ENCODE results near the gene ST6GAL1. TPM values are rescaled to one million over a fixed set of nuclear protein-coding genes. Genes with fewer than 3 reads are reported as not detected.
"Not testable (repeated sequence)": the region's sequence is repeated elsewhere in the genome, so short reads cannot be mapped to it uniquely, and the experiment has no call there.

ST6GAL1 gene
- total RNA-seq, 1 donor from 2014 or later, result 84.3 TPM

DNA sequence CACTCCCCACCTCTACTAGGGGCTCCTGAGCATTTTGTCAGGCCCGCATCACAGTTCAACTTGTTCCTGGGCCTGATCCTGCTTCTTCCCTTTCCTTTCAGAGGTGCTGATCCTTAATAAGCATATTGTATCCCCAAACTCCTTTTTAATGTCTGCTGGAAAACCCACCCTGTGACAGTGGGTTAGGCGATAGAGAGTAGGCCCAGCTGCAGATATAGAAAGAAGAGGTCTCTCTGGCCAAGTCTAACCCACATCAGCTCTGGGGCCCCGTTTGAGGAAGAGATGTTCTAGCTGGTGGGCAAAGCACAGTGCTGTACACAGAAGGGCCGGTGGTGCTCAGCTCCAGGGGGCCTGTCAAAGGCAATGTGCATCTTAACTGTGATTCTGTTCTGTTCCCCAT, 34.3 kb upstream of the ST6GAL1 start:
- H3K4me1 ChIP-seq, result no peaks in the 10 kb centered on the region
- intact Hi-C loops (cut with micrococcal nuclease), result no loop called here
- H3K4me3 ChIP-seq, result no peak overlapping the region
- H3K27me3 ChIP-seq (ENCODE audit: low read depth), result no peaks in the 10 kb centered on the region
- DNase-seq, result no peak
- no peak overlapping the region for H3K27ac ChIP-seq (replicated peaks)
- H3K9me3 ChIP-seq (replicated peaks), result no peaks in the 10 kb centered on the region
- no peaks in the 10 kb centered on the region for H3K36me3 ChIP-seq
- no peak for TF ChIP-seq CTCF (IDR thresholded peaks at IDR 0.05; ENCODE audit: borderline replicate concordance)

- Histone ChIP-seq H3K9me3 (replicated peaks) (no peaks in the 10 kb centered on the region), H3K36me3 (no peaks in the 10 kb centered on the region), H3K4me3 (no peak overlapping the region), H3K27ac (replicated peaks) (no peak overlapping the region), H3K27me3 (ENCODE audit: low read depth) (no peaks in the 10 kb centered on the region), H3K4me1 (peaks cover 4% of the 10 kb centered on the region)
- no peak for DNase-seq
- intact Hi-C loops (cut with micrococcal nuclease), result no loop called here
- TF ChIP-seq CTCF (IDR thresholded peaks at IDR 0.05; ENCODE audit: borderline replicate concordance), result no peak
Observed at GRCh38 chr3:186896875-186897274, 33.5 kb upstream of the ST6GAL1 start.

DNA sequence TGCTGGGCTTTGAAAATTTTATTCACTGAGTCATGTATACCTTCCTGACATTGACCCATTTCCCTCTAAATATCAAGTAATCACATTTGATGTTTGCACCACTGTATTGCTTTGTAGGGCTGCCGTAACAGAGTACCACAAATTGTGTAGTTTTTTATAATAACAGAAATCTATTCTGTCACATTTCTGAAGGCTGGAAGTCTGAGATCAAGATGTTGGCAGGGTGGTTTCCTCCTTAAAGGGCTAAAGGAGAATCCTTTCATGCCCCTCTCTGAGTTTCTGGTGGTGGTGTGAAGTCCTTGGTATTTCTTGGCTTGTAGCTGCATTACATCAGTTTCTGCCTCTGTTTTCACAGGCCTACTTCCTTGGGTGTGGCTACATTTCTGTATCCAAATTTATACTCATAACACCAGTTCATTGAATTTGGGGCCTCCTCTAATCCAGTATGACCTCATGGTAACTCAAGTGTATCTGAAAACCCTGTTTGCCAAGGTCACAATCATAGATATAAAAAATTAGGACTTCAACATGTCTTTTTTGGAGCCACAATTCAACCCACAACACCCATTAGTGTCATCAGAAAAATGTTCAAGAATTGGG, 29.1 kb upstream of the ST6GAL1 start:
- no peak for DNase-seq
- intact Hi-C loops (cut with micrococcal nuclease), result no loop called here
- Histone ChIP-seq H3K36me3 (no peaks in the 10 kb centered on the region), H3K27ac (replicated peaks) (peak overlapping the region; percentile 22), H3K9me3 (replicated peaks) (peaks cover 14% of the 10 kb centered on the region), H3K4me3 (no peak overlapping the region), H3K27me3 (ENCODE audit: low read depth) (no peaks in the 10 kb centered on the region), H3K4me1 (peaks cover 6% of the 10 kb centered on the region)
- TF ChIP-seq CTCF (IDR thresholded peaks at IDR 0.05; ENCODE audit: borderline replicate concordance), result no peak

DNA sequence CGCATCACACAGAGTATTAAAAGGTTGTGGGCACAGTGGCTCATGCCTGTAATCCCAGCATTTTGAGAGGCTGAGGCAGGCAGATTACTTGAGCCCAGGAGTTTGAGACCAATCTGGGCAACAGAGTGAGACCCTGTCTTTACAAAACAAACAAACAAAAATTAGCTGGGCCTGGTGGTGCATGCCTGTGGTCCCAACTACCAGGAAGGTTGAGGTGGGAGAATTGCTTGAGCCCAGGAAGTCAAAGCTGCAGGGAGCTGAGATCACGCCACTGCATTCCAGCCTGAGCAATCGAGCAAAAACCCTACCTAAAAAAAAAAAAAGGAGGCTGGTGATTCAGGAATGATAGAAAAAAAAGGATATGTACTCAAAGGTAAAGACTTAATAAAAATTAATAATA, 28.2 kb upstream of the ST6GAL1 start:
- intact Hi-C loops (cut with micrococcal nuclease), result no loop called here
- DNase-seq, result no peak
- Histone ChIP-seq H3K9me3 (replicated peaks) (peaks cover 15% of the 10 kb centered on the region), H3K4me3 (no peak overlapping the region), H3K36me3 (no peaks in the 10 kb centered on the region), H3K27ac (replicated peaks) (no peak overlapping the region), H3K27me3 (ENCODE audit: low read depth) (no peaks in the 10 kb centered on the region), H3K4me1 (peaks cover 6% of the 10 kb centered on the region)
- no peak for TF ChIP-seq CTCF (IDR thresholded peaks at IDR 0.05; ENCODE audit: borderline replicate concordance)

DNA sequence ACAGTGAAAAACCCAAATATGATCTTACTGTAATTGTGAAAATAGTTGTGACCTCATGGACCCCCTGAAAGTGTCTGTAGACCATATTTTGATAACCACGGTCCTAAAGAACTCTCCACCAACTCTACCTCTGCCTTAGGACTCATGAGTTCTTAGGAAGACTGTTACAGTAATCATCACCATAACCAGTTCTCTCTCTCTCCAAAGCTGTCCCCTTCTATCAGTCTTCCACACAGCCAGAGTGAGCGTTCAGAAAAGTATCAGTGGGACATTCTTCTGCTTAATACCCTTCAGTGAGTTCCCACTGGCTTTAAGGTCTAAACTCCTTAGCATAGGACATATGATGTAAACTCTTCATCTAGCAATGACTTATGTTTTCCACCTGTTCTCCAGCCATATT, 27.6 kb upstream of the ST6GAL1 start:
- no peak for TF ChIP-seq CTCF (IDR thresholded peaks at IDR 0.05; ENCODE audit: borderline replicate concordance)
- Histone ChIP-seq H3K4me3 (no peak overlapping the region), H3K4me1 (peaks cover 6% of the 10 kb centered on the region), H3K9me3 (replicated peaks) (peaks cover 15% of the 10 kb centered on the region), H3K27me3 (ENCODE audit: low read depth) (no peaks in the 10 kb centered on the region), H3K27ac (replicated peaks) (no peak overlapping the region), H3K36me3 (no peaks in the 10 kb centered on the region)
- intact Hi-C loops (cut with micrococcal nuclease), result no loop called here
- DNase-seq, result no peak

GRCh38 chr3:186903676-186904075, 26.6 kb upstream of the ST6GAL1 start:
- H3K27ac ChIP-seq (replicated peaks); DNase-seq; H3K4me3 ChIP-seq; intact Hi-C loops (cut with micrococcal nuclease); H3K36me3 ChIP-seq; H3K27me3 ChIP-seq (ENCODE audit: low read depth); H3K4me1 ChIP-seq: not testable (repeated sequence)
- peaks cover 15% of the 10 kb centered on the region for H3K9me3 ChIP-seq (replicated peaks)

GRCh38 chr3:186907075-186907474, 23.3 kb upstream of the ST6GAL1 start:
- DNase-seq; intact Hi-C loops (cut with micrococcal nuclease); H3K36me3 ChIP-seq; H3K27ac ChIP-seq (replicated peaks); H3K4me3 ChIP-seq; H3K27me3 ChIP-seq (ENCODE audit: low read depth); H3K4me1 ChIP-seq: not testable (repeated sequence)
- peaks cover 15% of the 10 kb centered on the region for H3K9me3 ChIP-seq (replicated peaks)
